GF-D8 (cell line): ENCODE data around the gene LRIG1.

Experiments used
- DNase-seq: peaks from one replicate; lab custom pipeline; 2025; lab: John Stamatoyannopoulos, UW

Gene LRIG1

GRCh38 chr3:66486646-66487045 lies 14.2 kb downstream of the LRIG1 start:
- no peak for DNase-seq

DNA sequence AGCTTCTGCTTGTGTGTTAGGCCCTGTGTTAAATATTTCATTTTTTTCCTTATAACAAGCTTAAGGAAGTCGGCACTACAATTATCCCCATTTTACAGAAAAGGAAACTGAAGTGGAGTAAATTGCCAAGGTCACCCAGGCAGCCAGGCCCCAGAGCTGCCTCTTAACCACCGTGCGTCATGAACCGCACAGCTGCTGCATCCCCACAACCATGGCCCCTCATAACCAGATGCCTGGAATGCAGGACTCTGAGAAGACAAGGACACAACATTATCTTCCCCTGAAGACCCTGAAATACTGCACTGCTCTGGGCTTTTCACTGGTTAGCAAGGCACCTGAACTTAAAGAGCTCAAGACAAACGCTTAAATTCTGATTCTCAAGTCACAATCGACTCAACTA lies 14.6 kb downstream of the LRIG1 start:
- no peak for DNase-seq

DNA sequence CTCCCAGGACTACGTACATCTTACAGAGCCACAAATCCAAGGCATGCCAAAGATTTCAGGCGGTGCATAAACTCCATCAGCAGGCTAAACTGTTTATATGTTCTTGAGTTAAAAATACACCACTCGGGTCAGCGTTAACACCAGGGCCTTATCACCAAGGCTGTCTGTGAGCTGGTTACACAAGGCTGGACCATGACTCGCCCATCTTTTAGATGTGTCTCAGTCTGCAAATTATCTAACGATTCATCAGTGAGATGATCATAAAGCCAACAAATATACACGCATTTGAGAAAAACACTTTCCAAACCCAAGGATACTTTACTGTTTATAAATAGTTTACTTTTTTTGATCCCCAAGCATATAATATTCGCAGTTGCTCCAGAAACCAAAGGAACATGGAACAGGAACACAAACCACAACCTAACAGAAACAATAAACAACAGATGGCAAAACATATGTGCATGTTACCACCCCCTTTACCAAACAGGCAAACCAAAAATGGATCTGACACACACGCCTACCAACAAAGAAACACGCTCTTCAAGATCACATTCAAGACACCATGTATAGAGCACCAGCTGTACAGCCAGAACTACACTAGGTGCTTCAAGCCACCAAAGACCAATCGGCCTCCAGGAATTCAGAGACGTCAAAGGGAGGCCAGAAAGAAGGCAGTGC lies 15.4 kb downstream of the LRIG1 start:
- DNase-seq, result no peak

GRCh38 chr3:66484106-66484844 lies 16.5 kb downstream of the LRIG1 start:
- no peak for DNase-seq

- no peak for DNase-seq
These were observed 17.4 kb downstream of the LRIG1 start for GRCh38 chr3:66483409-66483906.

DNA sequence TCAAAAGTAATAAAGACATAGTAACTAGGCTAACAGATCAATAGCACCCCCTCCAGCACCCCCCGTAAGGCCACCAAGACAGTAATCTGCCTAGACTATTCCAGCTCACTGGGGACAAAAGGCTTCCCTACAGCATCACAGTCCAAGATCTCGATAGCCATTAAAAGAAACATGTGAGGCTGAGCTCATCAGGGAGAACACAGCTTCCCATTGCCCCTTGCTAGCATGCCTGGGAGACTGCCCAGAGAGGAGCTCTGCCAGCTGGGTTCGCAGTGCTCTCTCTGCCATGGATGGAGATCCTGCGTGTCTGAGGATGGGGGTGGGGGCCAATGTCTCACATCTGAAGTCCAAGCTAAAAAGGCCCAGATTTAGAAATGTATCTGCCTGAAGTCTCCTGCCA lies 17.8 kb downstream of the LRIG1 start:
- DNase-seq, result no peak

DNA sequence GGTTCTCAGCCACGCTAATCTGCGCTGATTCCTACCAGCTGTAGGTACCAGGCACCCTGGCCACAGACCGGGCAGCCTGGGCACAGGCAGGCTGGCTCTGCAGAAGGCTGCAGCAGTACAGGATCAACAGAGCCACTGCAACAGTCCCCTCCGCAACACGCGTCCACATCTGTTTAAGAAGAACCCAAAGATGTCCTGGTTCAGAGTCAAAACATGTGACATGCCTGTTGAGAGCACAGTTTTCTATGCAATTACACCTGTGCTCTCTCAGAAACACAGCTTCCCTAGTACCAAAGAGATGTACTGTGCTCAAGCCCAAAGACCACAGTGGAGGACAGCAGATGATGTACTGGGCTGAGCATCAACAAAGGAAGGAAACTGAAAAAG lies 18.8 kb downstream of the LRIG1 start:
- no peak for DNase-seq

- DNase-seq, result no peak
These were observed 19.5 kb downstream of the LRIG1 start for GRCh38 chr3:66481071-66482017.

GRCh38 chr3:66480666-66481065 lies 20.2 kb downstream of the LRIG1 start:
- no peak for DNase-seq

DNA sequence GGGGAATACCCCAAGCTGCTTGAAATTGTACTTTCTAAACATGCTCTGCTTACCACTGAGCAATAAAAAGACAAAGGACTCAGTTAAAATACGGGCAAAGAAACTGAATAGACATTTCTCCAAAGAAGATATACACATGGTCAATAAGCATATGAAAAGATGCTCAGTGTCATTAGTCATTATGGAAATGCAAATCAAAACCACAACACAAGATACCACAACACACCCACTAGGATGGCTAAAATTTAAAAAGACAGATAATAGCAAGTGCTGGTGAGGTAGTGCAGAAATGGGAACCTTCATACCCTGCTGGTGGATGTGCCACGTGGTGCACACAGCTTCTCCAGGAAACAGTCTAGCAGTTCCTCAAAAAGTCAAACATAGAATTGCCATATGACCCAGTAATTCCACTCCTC lies 21.3 kb downstream of the LRIG1 start:
- DNase-seq, result no peak

DNA sequence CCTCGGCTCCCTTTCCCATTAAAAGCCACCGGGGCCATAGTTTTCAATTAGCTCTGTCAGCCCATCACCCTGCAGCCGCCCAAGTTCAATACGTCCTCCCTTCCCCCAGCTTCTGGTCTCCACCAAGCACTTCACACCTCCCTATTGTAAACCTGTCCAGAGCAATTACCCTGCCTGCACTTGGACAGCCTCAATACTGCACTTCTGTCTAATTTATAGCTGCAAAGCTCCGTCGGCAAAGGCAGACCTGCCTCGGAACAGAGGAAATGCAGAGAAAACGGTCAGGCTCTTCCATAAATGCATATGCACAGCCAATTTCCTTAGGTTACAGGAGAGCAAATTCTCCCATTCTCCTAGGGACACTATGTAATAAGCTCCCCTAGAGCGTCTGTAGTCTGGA lies 21.9 kb downstream of the LRIG1 start:
- DNase-seq, result no peak

GRCh38 chr3:66477856-66478255 lies 23.0 kb downstream of the LRIG1 start:
- no peak for DNase-seq

- DNase-seq, result no peak
These were observed 23.9 kb downstream of the LRIG1 start for GRCh38 chr3:66476852-66477381.

- DNase-seq, result no peak
These were observed 25.3 kb downstream of the LRIG1 start for GRCh38 chr3:66475386-66476020.

- no peak for DNase-seq
These were observed 27.1 kb downstream of the LRIG1 start for GRCh38 chr3:66473692-66474091.

DNA sequence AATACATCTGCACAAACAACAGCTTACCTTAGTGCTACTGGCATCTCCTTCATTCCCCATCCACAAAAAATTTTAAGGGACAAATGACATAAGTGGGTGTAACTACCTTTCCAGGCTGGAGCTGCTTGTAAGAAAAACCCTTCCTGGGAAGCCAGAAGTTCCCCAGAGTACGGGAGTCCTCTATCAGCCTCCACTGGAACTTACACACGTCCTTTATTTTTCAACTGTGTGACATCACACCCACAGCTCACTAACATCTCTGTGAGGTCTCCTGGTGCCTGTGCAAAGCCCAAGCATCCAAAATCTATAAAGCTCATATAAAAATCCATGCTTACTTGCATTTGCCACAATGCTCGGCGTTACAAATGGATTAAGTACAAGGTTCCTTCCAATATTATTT lies 27.6 kb downstream of the LRIG1 start:
- DNase-seq, result no peak

- DNase-seq, result no peak
These were observed 28.3 kb downstream of the LRIG1 start for GRCh38 chr3:66472313-66473134.

GRCh38 chr3:66470956-66471686 lies 29.7 kb downstream of the LRIG1 start:
- no peak for DNase-seq

GRCh38 chr3:66470285-66470684 lies 30.5 kb downstream of the LRIG1 start:
- DNase-seq, result no peak

DNA sequence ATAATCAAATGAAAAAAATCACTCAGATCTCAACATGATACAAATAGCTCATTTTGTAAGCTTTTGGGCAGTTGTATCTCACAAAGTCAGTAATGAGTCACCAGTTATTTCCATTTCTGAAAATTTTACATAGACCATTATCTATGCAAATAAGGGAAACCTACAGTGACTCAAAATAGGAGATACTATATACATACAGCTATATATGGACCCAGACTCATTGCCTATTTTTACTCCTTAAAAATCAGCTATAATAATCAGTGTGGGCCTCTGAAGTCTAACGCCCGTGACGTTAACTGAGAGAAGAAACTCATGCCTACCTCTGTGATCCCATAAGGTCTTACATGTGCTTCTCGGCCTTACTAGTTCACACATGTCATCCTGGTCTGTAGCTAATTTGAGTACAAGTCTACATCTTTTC lies 31.6 kb downstream of the LRIG1 start:
- no peak for DNase-seq
